CD4-positive, alpha-beta T cell treated with Interleukin-12 subunit alpha and Interleukin-12 subunit beta, for 1 hour (primary cell): ENCODE measurements around the gene RASIP1.
A peak's percentile ranks its signal among the peaks of the same experiment; 100 is the strongest.

Experiments used
- DNase-seq: peaks from one replicate; pipeline ENCODE4 v3.0.0-alpha.2; 2020

The RASIP1 gene

DNA sequence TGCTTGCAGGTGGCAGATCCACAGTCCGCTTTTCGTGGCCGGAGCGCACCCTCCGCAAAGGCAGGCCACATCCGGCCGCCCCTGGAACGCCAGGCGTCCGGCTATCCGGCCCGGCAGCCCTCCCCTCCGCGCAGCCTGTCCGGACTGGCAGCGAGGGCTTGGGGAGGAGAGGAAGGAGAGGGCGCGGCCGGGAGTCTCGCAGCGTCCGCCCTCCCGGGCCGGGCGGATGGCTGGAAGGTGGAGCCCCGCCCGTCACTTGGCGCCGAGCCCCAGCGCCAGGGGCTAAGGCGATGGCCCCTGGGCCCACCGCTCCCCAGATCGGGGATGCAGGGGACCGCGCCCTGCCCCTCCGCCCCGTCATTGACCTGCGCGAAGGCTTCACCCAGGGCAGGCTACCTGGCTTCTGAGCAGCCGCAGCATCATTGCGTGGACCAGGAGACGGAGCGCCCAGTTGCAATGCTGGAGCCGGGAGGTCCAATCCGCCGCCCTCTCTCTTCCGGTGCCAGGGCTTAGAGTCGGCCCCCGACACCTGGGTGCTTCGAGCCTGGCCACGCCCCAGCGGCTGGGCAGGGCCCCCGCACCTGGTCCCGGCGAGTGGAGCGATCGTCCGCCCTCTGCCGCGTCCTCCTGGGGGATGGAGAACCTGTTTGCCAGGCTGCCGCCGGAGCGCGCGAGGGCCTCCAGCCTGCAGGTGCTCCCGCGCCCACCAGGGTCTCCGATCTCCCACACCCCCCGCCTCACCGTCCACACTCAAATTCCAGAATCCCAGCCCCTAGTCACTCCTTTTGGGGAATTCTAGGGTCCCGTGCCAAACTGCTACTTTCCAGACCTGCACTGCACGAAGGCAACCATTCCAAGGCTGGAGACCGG is 12.3 kb upstream of the RASIP1 start, which contains the start of gene FUT1:
FUT1 (minus strand) TSS at position 146 of the 870 bp plus-strand sequence. CDS start 1,360 bp downstream, outside the sequence.
- DNase-seq, result peak; percentile 45

GRCh38 chr19:48751845-48752495 is 11.6 kb upstream of the RASIP1 start:
- no peak for DNase-seq

DNA sequence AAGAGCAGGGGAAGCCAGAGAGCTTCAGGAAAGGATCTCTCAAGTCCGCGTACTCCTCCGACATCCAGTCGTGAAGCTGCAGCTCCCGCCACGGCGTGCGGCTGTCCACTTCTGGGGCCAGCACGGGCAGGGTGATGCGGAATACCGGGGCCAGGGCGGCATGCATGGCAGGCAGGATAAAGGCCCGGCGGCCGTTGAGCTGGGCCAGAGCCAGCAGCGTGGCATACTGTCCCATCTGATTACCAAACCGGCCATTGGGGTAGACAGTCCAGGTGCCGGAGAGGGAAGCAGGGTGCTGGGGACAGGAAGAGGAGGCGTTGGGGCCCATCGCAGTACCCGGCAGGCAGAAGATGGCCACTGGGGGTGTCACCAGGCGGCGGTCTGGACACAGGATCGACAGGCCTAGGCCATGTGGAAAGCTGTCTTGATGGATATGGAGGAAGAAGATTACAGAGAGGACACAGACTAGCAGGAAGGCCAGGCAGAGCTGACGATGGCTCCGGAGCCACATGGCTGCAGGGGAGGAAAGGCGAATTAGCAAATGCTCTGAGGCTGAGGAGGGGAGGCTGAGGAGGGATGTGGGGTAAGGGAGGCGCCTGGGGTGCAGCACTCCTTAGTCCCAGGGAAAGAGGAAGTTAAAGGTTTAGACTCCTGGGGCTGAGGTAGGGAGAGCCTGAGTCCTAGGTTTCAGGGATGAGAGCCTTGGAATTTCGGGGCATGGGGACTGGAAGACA is 10.5 kb upstream of the RASIP1 start:
- DNase-seq, result no peak

DNA sequence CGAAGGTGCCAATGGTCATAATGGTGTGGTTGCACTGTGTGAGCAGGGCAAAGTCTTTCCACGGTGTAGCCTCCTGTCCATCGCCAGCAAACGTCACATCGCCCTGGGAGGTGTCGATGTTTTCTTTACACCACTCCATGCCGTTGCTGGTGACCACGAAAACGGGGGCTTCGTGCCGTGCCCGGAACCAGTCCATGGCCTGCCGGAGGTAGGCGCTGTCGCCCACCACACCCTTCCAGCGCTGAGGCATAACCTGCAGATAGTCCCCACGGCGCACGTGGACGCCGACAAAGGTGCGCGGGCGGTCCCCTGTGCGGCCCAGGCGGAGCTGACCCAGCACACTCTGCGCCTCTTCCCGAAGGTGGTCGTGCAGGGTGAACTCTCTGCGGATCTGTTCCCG is 9.9 kb upstream of the RASIP1 start:
- DNase-seq, result no peak

DNA sequence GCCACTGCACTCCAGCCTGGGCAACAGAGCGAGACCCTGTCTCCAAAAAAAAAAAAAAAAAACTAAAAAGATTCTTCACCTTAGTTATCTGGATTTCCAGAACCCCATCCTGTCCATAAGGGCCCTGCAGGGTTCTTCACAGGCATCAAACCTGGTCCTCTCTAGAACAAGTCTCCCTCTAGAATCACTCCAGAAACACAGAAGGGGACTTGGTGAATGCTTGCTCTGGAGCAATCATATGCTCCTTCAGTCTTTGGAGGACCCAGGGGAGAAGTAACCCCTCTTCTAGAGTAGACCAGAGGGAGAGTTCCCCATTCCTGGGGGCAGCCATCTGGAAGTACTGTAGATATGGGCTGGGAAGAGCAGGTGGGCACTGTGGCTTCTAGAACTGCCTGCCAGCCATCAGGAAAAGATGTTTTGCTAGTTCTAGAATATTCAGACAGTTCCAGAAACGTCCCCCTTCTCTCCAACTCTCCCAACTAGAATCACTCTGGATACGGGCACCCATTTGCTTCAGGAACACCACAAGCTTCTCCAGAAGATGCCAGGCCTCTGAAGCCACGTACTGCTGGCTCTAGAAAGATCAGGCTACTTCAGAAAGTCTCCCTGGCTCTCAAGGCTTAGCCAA is 9.3 kb upstream of the RASIP1 start:
- no peak for DNase-seq

DNA sequence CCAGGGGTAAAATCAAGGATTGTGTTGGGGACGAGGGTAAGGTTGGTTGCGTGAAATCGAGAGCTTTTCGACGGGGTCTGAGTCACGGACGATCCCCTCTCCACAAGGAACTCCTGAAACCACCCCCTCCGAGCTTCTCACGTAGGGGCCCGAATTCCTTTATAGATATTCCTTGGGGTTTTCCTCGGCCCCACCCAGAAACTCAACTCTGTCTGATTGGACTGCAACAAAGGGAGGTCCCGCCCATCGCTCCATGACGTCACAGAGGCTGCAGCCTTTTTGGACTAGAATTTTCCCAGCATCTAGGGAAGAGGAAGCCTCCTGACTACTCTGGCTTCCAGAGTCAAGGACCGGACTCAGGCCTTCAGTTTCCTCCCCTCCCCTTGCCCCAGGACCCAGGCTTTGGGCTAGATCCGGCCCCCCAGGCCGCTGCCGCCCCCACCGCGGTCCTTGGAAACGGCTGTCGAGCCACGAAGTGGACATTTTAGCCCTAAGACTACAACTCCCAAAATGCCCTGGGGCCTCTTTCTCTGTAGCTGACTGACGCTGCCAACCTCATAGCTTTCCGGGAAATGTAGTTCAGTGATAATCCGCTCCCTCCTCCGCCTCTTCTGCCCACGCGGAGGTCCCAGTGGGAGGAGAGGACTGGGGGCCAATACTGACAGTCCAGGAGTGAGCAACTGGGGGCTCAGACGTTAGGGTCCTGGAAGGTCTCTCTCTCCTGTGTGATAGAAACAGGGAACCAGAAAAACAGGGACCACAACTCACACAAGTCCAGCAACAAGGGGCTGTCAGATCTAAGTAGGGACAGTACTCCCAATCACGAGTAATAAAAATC is 6.5 kb upstream of the RASIP1 start, which contains the start of gene IZUMO1:
IZUMO1 (minus strand) TSS at position 172 of the 838 bp plus-strand sequence. CDS start 1,050 bp downstream, outside the sequence.
- peak; percentile 63 for DNase-seq

DNA sequence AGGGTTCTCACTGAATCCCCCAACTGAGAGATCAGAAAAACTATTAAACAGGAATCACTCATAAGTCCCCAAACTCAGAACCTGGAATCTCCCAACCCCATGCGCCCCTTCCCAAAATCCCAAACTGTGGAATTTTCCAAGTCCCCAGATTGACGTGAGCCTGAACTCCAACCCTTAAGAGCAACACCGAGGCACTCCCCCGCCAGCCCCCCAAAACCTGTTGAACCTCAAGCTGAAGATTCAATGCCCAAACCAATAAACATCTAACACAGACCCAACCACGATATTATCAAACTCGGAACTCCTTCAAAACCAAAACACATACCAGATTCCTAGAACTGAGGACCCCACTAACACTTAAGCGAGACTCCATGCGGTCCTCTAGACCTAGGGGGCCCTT is 5.7 kb upstream of the RASIP1 start:
- DNase-seq, result no peak

DNA sequence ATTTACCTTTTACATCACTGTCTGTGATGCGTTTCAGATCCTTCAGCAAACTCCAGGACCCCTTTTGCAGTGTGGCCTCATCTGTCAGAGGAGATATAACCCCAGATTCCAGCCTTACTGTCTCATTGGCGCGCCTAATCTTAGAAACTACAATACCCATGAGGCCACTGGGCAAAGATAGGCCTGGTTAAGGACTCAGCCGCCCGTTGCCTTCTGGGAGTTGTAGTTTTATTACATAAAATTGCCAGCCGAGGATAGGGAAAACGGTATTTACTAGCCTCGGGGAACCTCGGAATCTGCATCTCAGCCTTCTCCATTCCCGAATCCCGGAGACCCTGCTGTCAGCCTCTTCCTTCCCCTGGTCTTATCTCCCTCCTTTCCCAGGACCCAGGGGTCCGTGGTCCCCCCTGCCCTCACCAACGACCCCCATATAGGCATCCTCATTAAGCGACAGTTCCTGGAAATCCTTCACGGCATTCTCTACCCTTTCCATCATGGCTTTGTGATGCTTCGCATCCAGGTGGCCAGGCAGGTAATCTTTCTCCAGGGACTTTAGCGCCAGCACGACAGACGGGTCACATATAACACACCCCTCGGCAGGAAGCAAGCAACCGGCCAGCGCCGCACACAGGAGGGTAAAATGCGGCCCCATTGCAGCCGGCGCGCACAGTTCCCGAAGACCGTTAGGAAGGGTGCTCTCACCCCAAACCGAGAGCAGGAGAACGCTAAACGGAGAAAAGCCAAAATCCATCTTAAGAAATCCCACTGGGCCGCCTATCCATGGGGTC is 5.0 kb upstream of the RASIP1 start:
- DNase-seq, result peak; percentile 70

GRCh38 chr19:48742096-48742495 is 1.7 kb upstream of the RASIP1 start:
- DNase-seq, result no peak

DNA sequence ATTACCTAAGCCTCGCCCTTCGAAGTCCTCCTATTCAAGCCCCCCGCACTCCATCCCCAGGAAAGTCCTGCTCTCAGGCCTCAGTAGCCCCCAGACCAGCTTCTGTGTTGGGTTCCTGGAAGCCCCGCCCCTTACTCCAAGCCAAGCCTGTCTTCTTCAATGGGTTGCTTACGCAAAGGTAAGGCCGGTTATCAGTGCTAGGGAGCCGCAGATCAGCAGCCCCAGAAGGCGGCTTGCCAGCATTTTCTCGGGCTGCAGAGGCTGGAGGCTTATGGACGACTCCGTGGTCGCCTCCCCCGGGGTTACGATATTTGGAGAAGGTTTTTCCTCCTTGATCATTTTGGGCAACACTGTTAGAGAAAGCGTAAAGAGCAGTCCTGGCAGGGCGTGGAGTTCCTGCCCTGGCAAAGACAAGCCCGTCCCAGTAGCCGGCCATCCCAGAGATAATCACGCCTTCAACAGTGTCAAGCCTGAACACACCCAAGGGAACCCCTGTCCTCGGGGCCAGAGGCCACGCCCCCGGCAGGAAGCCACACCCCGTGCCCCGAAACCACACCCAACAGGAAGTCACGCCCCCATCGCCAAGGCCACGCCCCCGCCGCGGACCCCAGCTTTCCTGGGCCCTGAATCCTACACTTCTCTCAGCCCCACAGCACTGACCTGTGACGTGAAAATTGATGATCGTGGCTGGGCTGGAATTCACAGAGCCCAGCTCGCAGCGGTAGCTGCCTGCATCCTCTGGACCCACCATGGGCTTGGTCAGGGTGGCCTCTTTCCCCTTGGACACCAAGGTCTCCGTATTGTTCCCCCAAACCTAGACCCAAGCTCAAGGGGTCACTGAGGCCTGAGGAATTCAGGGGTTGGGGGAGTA is 954 bp upstream of the RASIP1 start:
- peak; percentile 35 for DNase-seq

DNA sequence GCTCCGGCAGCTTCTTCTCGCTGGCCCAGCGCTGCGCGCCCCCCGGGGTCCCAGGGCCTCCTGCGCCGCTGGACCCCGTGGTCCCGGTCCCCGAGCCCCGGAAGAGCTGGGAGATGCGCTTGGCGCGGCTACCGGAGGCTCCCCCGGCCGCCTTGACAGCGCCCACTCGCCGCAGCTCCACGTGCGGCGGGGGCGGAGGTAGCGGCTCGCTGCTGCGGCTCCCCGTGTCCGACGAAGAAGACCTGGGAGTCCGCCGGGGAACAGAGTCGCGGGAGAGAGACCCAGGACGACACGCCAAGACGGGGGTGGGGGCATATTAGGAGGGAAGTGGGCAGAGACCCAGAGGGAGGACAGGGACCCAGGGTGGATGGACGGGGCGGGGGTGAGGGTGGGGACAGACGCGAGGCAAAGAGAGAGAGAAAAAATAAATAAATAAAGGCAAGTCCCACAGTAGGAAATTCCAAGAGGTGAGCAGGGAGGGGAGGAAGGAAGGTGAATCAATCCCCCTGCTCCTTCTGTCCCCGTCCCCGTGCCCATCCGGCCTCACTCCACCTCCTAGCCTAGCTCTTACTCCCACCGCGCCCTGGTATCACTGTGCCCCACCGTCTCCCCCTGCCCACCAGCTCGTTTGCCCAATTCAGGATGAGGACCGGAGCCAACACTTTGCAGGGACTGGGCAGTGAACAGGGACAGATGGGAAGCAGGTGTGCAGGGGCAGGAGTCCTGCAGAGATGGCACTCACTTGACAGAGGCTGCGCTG is 826 bp downstream of the RASIP1 start:
- DNase-seq, result no peak

GRCh38 chr19:48738557-48739403 is 1.6 kb downstream of the RASIP1 start:
- DNase-seq, result peak; percentile 94

DNA sequence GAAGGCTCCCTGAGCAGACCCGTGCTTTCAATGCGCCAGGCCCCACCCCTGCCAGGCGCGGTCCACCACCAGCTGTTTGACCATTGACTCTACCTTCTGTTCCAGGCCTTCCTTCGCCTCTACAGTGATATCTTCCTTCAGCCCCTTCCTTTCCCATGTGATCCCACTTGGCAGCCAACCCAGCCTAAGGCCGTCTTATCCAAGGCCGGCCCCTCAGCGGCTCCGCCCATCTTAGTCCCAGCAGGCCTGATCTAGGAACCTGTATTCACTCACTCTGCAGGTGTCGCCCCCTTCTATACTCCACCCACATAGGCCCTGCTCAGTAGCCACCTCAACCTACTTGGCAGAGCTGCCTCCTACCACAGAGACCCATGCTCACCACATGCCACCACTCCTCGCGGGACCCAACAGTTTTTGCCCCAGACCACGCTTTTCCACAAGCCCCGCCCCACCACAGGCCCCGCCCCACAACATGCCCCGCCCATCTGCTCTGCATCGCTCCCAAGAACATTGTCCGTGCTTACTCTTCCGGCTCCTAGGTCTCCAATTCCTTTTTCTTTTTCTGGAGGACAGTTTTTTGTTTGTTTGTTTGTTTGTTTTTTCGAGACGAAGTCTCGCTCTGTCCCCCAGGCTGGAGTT is 2.9 kb downstream of the RASIP1 start:
- no peak for DNase-seq

- DNase-seq, result no peak
These were observed 5.3 kb downstream of the RASIP1 start for GRCh38 chr19:48735031-48735615.

- no peak for DNase-seq
These were observed 5.8 kb downstream of the RASIP1 start for GRCh38 chr19:48734625-48735024.

DNA sequence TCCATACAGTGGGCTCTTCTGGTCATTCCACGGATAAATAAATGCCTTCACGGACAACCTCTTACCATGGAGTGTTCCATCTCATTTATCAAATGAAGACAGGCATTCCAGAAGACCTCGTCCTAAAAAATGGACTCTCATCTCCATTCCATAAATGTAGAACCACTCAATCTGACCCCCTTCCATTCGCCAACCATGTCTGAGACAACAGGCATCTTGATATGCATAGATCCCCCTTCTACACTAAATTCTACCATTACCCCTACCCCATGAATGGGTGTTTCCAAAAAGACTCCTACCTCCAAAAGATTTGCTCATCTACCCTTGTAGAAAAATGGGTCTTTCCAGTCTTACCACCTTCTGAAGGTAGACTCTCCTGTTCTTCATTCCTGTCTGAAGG is 9.0 kb downstream of the RASIP1 start:
- DNase-seq, result no peak

GRCh38 chr19:48728911-48729664 is 11.3 kb downstream of the RASIP1 start:
- no peak for DNase-seq
